Measurements from ENCODE around the gene GP1BB.

Gene GP1BB

GRCh38 chr22:19727310-19728150 is 4.2 kb downstream of the GP1BB start:
- DNase-seq, result no peak

GRCh38 chr22:19728271-19728670 is 4.9 kb downstream of the GP1BB start:
- DNase-seq, result no peak

GRCh38 chr22:19728836-19729235 is 5.5 kb downstream of the GP1BB start:
- no peak for DNase-seq

- no peak for DNase-seq
Observed at GRCh38 chr22:19729507-19729906, 6.2 kb downstream of the GP1BB start.

- DNase-seq, result no peak
Observed at GRCh38 chr22:19730198-19730597, 6.9 kb downstream of the GP1BB start.

GRCh38 chr22:19730655-19731360 is 7.5 kb downstream of the GP1BB start:
- DNase-seq, result peak; percentile 72

GRCh38 chr22:19731361-19732135 is 8.2 kb downstream of the GP1BB start:
- no peak for DNase-seq

- no peak for DNase-seq
Observed at GRCh38 chr22:19732403-19733113, 9.2 kb downstream of the GP1BB start.

GRCh38 chr22:19733755-19734154 is 10.4 kb downstream of the GP1BB start:
- DNase-seq, result no peak

GRCh38 chr22:19734163-19734562 is 10.8 kb downstream of the GP1BB start:
- no peak for DNase-seq

- DNase-seq, result no peak
Observed at GRCh38 chr22:19734837-19735382, 11.6 kb downstream of the GP1BB start.

GRCh38 chr22:19735665-19736510 is 12.5 kb downstream of the GP1BB start:
- no peak for DNase-seq

GRCh38 chr22:19737846-19738663 is 14.7 kb downstream of the GP1BB start:
- no peak for DNase-seq

GRCh38 chr22:19738664-19739447 is 15.5 kb downstream of the GP1BB start:
- no peak for DNase-seq

GRCh38 chr22:19739448-19739895 is 16.1 kb downstream of the GP1BB start:
- no peak for DNase-seq

GRCh38 chr22:19739911-19740449 is 16.6 kb downstream of the GP1BB start:
- DNase-seq, result no peak

- no peak for DNase-seq
Observed at GRCh38 chr22:19740586-19740985, 17.2 kb downstream of the GP1BB start.

- DNase-seq, result no peak
Observed at GRCh38 chr22:19741053-19741452, 17.7 kb downstream of the GP1BB start.

All from fibroblast of upper back skin (primary cell).